Stromal cell of bone marrow (primary cell): ENCODE measurements around the gene SFT2D3.

Experiments used
- DNase-seq: peaks from one replicate; pipeline ENCODE4 v3.0.0-alpha.2; 2012; ENCODE audit warnings: low read depth

SFT2D3 gene

GRCh38 chr2:127681976-127682857 is 19.1 kb upstream of the SFT2D3 start:
- no peak for DNase-seq

GRCh38 chr2:127683056-127683455 is 18.2 kb upstream of the SFT2D3 start:
- DNase-seq, result no peak

GRCh38 chr2:127683757-127684156 is 17.5 kb upstream of the SFT2D3 start:
- DNase-seq, result no peak

- DNase-seq, result no peak
Observed at GRCh38 chr2:127685410-127686080, 15.8 kb upstream of the SFT2D3 start.

GRCh38 chr2:127688405-127688804 is 12.9 kb upstream of the SFT2D3 start:
- DNase-seq, result no peak

- no peak for DNase-seq
Observed at GRCh38 chr2:127690696-127691095, 10.6 kb upstream of the SFT2D3 start.

- DNase-seq, result no peak
Observed at GRCh38 chr2:127694986-127695385, 6.3 kb upstream of the SFT2D3 start.

- DNase-seq, result no peak
Observed at GRCh38 chr2:127695491-127696472, 5.5 kb upstream of the SFT2D3 start.

- no peak for DNase-seq
Observed at GRCh38 chr2:127697482-127698180, 3.7 kb upstream of the SFT2D3 start.

GRCh38 chr2:127698553-127699355 is 2.5 kb upstream of the SFT2D3 start:
- no peak for DNase-seq

GRCh38 chr2:127700527-127701192 is 637 bp upstream of the SFT2D3 start:
- no peak for DNase-seq

GRCh38 chr2:127701651-127702394 is 526 bp downstream of the SFT2D3 start:
- DNase-seq, result peak; percentile 43

GRCh38 chr2:127702395-127703009 is 1.2 kb downstream of the SFT2D3 start:
- DNase-seq, result no peak

- DNase-seq, result no peak
Observed at GRCh38 chr2:127703282-127703681, 2.0 kb downstream of the SFT2D3 start.

GRCh38 chr2:127704641-127705390 is 3.5 kb downstream of the SFT2D3 start:
- DNase-seq, result no peak

- DNase-seq, result no peak
Observed at GRCh38 chr2:127705391-127706065, 4.2 kb downstream of the SFT2D3 start.

GRCh38 chr2:127706215-127706990 is 5.1 kb downstream of the SFT2D3 start:
- DNase-seq, result no peak
